ENCODE data around the gene TPMT.

DNA sequence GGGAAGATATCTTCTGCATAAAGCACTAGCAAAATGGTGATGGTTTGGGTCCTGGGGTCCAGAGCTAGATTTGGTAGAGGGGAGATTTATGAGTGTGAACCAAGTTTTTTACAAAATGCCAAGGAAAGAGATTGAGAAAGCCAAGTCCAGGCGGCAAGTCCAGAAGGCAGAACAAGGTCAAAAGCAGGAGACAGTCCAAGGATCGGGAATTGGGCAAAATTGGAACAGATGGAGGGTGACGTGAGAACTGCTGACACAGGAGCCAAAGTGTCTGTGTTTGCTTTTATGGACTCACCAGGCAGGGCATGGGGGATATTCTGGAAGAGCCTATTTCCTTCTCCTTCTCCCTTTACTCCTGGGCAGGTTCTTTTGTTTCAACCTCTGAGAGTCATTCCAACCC is 36.5 kb downstream of the TPMT start:
- TF ChIP-seq, protein P1, sequence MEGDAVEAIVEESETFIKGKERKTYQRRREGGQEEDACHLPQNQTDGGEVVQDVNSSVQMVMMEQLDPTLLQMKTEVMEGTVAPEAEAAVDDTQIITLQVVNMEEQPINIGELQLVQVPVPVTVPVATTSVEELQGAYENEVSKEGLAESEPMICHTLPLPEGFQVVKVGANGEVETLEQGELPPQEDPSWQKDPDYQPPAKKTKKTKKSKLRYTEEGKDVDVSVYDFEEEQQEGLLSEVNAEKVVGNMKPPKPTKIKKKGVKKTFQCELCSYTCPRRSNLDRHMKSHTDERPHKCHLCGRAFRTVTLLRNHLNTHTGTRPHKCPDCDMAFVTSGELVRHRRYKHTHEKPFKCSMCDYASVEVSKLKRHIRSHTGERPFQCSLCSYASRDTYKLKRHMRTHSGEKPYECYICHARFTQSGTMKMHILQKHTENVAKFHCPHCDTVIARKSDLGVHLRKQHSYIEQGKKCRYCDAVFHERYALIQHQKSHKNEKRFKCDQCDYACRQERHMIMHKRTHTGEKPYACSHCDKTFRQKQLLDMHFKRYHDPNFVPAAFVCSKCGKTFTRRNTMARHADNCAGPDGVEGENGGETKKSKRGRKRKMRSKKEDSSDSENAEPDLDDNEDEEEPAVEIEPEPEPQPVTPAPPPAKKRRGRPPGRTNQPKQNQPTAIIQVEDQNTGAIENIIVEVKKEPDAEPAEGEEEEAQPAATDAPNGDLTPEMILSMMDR (IDR thresholded peaks at IDR 0.05) = no peak
- no peak for TF ChIP-seq POLR2A (IDR thresholded peaks at IDR 0.05)
- TF ChIP-seq EP300 (IDR thresholded peaks at IDR 0.05) = no peak
